ENCODE measurements around the gene EPB41L5.
"Not testable (repeated sequence)": the region's sequence is repeated elsewhere in the genome, so short reads cannot be mapped to it uniquely, and the experiment has no call there.

The EPB41L5 gene

DNA sequence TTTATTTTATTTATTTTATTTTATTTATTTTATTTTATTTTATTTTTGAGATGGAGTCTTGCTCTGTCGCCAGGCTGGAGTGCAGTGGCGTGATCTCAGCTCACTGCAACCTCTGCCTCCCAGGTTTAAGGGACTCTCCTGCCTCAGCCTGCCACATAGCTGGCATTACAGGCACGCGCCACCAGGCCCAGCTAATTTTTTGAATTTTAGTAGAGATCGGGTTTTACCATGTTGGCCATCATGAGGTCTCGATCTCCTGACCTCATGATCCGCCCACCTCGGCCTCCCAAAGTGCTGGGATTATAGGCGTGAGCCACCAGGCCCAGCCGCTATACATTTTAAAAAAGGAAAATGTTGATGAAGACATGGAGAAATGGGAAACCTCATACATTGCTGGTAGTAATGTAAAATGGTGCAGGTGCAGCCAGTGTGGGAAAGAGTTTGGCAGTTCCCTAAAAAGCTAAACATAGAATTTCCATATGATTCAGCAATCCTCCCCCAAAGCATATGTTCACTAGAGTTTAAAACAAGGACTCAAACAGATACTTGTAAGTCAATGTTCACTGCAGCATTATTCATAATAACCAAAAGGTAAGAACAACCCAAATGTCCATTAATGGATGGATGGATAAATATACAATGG, 187.1 kb downstream of the EPB41L5 start:
- not testable (repeated sequence) for DNase-seq (ENCODE audit: low read depth)

GRCh38 chr2:120203251-120204021, 190.6 kb downstream of the EPB41L5 start:
- DNase-seq (ENCODE audit: low read depth), result no peak

GRCh38 chr2:120204022-120204405, 191.1 kb downstream of the EPB41L5 start:
- DNase-seq (ENCODE audit: low read depth), result no peak

- no peak for DNase-seq (ENCODE audit: low read depth)
Measured at GRCh38 chr2:120204417-120204816, 191.5 kb downstream of the EPB41L5 start.

- no peak for DNase-seq (ENCODE audit: low read depth)
Measured at GRCh38 chr2:120204945-120205670, 192.2 kb downstream of the EPB41L5 start.

GRCh38 chr2:120206022-120206581, 193.2 kb downstream of the EPB41L5 start:
- no peak for DNase-seq (ENCODE audit: low read depth)

GRCh38 chr2:120208381-120209353, 195.8 kb downstream of the EPB41L5 start:
- DNase-seq (ENCODE audit: low read depth), result no peak

GRCh38 chr2:120209427-120210269, 196.8 kb downstream of the EPB41L5 start:
- no peak for DNase-seq (ENCODE audit: low read depth)

DNA sequence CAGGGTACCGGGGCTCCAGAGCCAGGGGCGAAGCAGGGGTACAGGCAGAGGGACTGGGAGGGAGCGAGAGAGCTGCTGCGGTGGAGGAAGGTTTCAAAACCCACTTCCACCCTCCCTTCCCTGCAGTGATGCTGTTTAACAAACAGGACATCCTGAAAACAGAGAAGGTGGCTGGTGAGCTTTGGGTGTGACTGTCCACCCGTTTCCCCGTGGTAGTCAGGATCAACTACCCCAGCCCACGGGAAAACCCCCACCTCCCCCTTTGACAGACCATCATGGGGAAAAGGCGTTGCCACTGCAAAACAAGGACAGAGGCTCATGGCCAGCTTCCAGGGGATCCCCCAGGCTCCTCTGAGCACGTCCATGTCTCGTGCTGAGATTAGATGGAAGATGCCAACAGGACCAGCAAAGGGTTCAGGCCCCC, 197.4 kb downstream of the EPB41L5 start:
- no peak for DNase-seq (ENCODE audit: low read depth)

DNA sequence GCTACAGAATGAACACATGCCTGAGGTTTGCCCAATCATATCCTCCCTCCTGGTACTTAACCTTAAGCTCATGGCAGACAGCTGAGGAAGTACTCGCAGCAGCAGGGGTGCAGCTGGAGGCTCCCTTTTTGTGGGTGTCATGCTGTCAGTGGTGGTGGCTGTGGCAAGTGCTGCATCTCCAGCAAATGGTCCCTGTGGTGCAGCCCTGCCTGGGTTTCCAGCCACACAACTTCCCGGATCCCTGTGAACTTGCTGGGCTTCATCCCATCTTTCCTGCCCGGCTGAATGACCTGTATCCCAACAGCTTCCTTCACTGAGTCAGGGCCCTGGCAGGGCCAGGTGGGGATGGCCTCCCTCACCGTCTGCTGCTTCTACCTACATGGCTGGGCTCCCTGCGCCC, 205.3 kb downstream of the EPB41L5 start:
- no peak for DNase-seq (ENCODE audit: low read depth)

DNA sequence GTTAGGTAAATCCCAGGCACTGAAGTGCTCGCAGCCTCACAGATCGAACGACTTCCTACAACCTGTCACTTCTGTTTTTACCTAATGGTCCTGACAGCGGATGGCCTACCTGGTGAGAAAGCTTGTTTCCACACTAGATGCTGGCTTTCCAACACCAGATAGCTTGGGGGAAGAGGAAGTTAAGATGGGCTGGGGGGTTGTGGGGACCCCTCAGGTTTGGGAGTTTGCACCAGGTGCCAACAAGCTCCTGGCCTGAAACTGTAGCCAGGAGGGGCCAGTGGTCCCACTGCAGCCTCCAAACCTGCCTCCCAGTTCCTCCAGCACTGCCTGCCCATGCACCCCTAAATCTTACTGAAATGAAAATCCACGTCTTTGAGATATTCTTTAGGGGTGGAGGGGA, 206.4 kb downstream of the EPB41L5 start:
- DNase-seq (ENCODE audit: low read depth), result no peak

DNA sequence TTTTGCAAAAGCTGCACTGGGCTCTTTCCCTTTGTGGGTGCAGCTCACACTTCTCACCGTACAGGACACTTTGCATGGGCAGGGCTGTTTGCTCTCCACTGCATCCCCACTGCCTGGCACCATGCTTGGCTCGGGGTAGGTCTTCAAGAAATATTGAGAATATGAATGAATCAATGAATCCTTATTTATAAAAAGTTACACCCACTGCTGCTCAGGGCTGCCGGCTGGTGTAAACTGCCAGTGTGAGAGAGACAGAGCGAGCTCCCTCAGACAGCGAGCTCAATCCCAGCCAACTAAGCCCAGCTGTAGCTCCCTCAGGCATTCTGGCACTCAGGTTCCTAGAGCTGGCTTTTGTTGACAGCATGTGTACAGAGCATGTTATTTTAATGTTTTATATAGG, 206.9 kb downstream of the EPB41L5 start:
- DNase-seq (ENCODE audit: low read depth), result no peak

DNA sequence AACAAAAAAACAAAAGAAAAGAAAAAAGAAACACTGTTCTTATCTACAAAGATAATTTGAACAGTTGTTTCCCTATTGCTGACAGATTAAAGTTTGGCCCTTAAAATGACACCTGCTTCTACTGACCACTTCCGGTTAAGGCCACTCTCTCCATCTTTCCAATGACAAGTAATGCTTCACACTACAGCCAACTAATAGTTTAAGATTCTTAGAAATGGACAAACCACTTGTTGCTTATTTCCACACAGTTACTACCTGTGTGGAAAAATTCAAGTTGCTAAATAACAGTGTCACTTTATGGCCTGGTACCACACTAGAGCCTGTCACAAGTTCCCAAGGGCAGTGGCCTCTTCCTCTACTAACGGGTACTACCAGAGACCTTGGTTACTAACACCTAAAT, 207.9 kb downstream of the EPB41L5 start:
- no peak for DNase-seq (ENCODE audit: low read depth)

DNA sequence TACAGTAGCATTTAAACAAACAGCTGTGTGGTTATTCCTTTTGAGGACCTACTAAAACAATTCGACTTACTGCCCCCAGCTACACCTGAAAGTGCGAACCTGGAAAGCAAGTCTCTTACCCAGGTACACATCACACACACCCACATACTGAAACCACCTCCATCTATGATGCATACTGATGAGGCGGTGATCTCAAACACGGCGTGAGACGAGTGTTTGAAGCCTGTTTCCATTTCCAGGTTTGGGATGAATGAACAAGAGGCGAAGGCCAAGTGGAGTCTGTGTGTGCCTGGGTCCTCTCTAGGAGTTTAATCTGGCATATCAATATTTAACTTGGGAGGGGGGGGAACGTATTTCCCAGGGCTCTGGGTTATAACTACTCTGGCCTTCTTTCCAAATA, 208.7 kb downstream of the EPB41L5 start:
- DNase-seq (ENCODE audit: low read depth), result no peak

DNA sequence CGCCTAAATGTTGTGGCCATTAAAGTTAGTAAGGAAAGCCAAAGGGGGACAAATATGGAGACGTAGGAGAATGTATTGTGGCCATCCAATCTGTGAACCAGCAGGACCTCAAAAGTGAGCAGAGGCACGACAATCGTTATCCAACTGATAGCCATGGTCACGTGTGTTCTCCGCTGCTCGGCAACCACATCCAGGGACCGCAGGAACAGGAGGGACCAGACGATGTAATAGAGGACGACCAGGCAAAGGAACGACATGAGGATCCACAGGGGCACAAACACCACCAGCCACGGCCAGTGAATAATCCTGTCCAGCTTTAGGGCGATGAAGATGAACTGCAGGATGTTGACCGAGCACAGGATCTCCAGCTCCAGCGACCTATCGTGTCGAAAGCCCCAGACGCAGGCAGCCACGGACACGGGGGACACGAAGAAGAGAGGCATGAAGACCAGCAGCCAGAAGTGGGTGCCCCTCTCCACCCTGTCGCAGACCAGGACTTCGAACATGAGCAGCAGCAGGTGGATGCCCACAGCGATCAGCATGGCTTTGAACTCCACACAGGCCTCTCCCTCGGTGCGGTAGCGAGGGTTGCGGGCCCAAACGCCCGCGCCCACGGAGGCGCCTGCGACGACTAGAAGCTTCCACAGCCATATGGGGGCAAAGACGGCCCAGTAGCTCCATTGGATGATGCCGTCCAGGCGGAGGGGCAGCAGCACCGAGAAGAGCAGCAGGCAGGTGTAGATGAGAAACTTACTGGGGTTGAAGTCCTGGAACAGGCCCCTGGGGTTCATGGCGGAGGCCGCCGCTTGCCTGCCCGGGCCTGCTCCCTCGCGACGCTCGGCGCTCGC, 209.5 kb downstream of the EPB41L5 start:
- DNase-seq (ENCODE audit: low read depth), result no peak

DNA sequence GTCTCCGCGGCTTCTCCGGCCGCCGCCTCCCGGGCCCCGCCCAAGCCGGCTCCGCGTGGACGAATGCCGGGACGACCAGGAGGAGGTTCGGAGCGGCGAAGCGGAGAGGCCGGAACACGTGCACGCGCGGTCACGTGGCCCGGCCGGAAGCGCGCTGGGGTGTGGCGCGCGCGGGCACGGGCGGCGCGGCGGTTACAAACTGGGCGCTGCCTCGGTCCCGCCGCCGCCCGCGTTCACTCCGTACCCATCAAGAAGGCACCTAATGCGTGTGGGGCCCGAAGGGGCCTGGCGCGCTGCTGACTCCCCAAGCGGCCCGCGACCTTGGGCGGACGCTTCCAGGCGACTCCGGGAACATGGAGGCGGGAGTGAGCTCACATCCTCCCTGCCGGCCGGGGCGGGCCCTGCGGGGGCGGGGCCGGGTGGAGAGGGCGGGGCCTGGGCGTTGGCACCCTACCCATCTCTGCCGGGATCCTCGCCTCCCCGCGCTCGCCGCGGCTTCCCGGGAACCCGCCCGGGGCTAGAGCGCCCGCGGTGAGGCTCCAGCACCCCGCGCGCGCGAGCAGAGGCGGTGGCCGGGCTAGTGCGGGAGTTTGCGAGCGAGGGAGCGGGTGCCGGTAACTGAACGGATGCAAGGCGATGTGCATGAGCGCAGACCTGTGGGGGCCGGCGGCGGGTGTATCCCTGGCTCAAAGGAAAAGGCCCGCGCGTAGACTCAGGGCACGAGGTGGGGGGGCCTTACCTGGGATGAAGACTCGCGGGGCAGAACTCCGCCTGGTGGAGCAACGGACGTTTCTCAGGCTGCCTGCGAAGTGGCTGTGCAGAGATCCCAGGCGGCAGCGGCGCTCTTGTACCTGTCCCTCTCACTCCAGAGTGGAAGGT, 210.4 kb downstream of the EPB41L5 start, which contains the start of gene TMEM185B:
Gene TMEM185B, minus strand, starts transcription at position 367 of the 879 bp plus-strand sequence. CDS start 424 bp downstream, outside the sequence.
- DNase-seq (ENCODE audit: low read depth), result peak; percentile 82

- no peak for DNase-seq (ENCODE audit: low read depth)
Measured at GRCh38 chr2:120224256-120224655, 211.4 kb downstream of the EPB41L5 start.

Data from fibroblast of gingiva (primary cell).